Kidney epithelial cell (primary cell): Measurements from ENCODE around the gene NECTIN1. TPM values are rescaled to one million over a fixed set of nuclear protein-coding genes. Genes with fewer than 3 reads are reported as not detected.
A peak's percentile ranks its signal among the peaks of the same experiment; 100 is the strongest.

ENCODE experiments used
- DNase-seq: peaks from one replicate; pipeline ENCODE4 v3.0.0-alpha.2; 2010; ENCODE audit warnings: low read depth
- H3K27me3 ChIP-seq: 2 replicates; pipeline ENCODE4 v1.6.0; 2011; ENCODE audit warnings: low read length; ENCODE audit not compliant: control insufficient read depth, insufficient read depth
- H3K36me3 ChIP-seq: 2 replicates; pipeline ENCODE4 v1.5.1; 2011; ENCODE audit warnings: low read length; ENCODE audit not compliant: control insufficient read depth, insufficient read depth
- H3K4me3 ChIP-seq: 2 replicates; pipeline ENCODE4 v1.5.1; 2011; ENCODE audit warnings: low read depth, mild to moderate bottlenecking, control low read depth, low read length
- total RNA-seq: library from RNA; depleted of rRNA; stranded (reverse); fragments of >200 nt; gene quantifications from 2 replicates; pipeline ENCODE4 v1.2.3, GENCODE V29; 2015
- TF ChIP-seq, protein P1 (sequence below): IDR thresholded peaks from 2 replicates; pipeline ENCODE4 v1.5.1; 2011; ENCODE audit warnings: mild to moderate bottlenecking, moderate library complexity, low read length, control low read depth, inconsistent platforms; ENCODE audit not compliant: insufficient read depth, poor library complexity, severe bottlenecking

The NECTIN1 gene
- total RNA-seq, 1 donor from 2014 or later, result 15.0 TPM

GRCh38 chr11:119696378-119697222, 32.4 kb downstream of the NECTIN1 start:
- Histone ChIP-seq H3K36me3 (no peaks in the 10 kb centered on the region), H3K4me3 (no peak overlapping the region), H3K27me3 (no peaks in the 10 kb centered on the region)
- TF ChIP-seq, protein P1, sequence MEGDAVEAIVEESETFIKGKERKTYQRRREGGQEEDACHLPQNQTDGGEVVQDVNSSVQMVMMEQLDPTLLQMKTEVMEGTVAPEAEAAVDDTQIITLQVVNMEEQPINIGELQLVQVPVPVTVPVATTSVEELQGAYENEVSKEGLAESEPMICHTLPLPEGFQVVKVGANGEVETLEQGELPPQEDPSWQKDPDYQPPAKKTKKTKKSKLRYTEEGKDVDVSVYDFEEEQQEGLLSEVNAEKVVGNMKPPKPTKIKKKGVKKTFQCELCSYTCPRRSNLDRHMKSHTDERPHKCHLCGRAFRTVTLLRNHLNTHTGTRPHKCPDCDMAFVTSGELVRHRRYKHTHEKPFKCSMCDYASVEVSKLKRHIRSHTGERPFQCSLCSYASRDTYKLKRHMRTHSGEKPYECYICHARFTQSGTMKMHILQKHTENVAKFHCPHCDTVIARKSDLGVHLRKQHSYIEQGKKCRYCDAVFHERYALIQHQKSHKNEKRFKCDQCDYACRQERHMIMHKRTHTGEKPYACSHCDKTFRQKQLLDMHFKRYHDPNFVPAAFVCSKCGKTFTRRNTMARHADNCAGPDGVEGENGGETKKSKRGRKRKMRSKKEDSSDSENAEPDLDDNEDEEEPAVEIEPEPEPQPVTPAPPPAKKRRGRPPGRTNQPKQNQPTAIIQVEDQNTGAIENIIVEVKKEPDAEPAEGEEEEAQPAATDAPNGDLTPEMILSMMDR, result no peak
- no peak for DNase-seq

- Histone ChIP-seq H3K27me3 (no peaks in the 10 kb centered on the region), H3K36me3 (no peaks in the 10 kb centered on the region), H3K4me3 (no peak overlapping the region)
- DNase-seq, result no peak
- TF ChIP-seq, protein P1, result peak; percentile 19
Observed at GRCh38 chr11:119694334-119694733, 34.7 kb downstream of the NECTIN1 start.

DNA sequence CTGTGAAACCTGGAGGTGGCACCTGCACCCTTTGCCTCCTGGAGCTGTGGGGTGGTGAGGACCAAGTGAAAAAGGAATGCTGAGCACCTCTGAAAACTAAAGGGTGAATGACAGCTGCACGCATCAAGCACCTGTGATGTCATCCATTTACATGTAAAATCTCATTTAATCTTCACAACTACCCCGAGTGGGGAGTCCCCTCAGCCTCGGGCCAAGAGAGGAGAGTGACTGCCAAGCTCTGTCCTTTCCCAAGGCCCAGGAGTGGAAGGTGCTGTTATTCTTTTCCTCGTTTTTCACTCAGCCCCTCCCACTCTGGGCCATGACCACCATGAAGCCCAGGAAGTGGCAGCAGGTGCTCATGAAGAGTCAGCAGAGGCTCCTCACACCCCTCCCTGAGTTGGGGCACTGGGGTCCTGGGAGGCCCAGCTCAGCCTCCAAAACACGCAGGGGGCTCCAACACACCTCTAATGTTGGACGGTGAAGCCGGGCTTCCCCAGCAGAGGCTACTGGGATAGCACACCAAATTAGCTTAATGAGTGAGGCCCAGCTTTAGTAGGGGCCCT, 35.7 kb downstream of the NECTIN1 start:
- Histone ChIP-seq H3K27me3 (no peaks in the 10 kb centered on the region), H3K4me3 (no peak overlapping the region), H3K36me3 (no peaks in the 10 kb centered on the region)
- no peak for DNase-seq
- TF ChIP-seq, protein P1, result no peak

DNA sequence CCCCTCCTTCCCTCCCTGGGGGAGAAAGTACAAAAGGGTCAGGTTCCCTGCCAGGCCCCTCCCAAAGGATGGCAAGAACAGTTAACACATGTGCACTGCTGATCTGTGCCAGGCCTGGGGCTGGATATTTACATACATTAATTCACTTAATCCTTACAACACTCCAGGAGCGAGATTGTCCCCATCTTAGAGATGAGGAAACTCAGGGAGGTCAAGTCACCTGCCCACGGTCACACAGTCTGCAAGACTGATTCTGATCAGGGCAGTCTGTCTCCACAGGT, 36.5 kb downstream of the NECTIN1 start:
- Histone ChIP-seq H3K4me3 (no peak overlapping the region), H3K36me3 (no peaks in the 10 kb centered on the region), H3K27me3 (no peaks in the 10 kb centered on the region)
- DNase-seq, result no peak
- TF ChIP-seq, protein P1, result no peak

DNA sequence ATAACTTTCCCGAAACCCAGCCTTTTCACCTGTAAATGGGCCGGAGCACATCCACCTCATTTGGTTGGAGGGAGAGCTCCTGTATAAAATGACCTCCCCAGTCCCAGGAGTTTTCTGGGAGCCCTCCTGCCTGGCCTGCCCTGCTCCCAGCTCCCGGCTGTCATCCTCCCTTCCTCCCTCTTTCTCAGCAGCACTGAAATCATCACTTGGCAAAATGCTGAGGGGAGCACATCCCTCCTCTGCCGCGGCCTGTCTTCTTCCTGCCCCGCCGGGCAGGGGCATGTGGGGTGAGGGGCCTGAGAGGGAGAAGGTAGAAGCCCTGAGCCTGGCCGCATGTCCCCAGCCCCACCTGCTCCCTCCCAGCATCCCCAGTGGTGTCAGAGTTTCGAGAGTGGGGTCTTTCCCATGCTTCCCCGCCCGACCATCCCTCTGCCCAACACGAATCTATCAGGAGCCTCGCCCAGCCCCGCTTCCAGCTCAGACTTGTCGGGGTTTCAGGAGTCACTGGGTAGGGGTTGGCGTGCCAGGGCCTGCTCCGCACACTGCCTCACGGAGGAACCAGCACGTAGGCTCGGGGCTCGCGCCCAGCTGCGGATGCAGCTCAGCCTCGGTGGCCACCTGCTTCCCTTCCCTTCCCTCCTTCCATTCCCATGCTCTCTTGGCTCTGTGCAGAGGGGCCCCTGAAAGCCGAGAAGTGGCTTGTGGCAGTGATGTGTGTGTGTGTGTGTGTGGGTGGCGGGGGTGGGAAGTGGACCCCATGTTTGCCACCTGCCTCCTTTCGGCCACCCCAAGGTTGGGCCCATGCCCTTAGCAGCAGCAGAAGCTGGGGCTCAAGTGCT, 37.1 kb downstream of the NECTIN1 start:
- H3K27me3 ChIP-seq, result no peaks in the 10 kb centered on the region
- H3K4me3 ChIP-seq, result no peak overlapping the region
- TF ChIP-seq, protein P1, result no peak
- no peak for DNase-seq
- no peaks in the 10 kb centered on the region for H3K36me3 ChIP-seq
